ENCODE results near the gene LMBR1L. TPM values are rescaled to one million over a fixed set of nuclear protein-coding genes. Genes with fewer than 3 reads are reported as not detected.

LMBR1L gene
- total RNA-seq, 1 experiment from 2014 or later = 55.1 TPM

- Mint-ChIP-seq H3K27ac (no peak overlapping the region), H3K4me1 (peaks cover 3 to 5% of the 10 kb centered on the region in 2 experiments), H3K4me3 (no peak overlapping the region), H3K36me3 (ENCODE audit: insufficient read depth in 1 of 3, low read depth in 3 of 3) (peaks cover 2 to 67% (median 60%) of the 10 kb centered on the region in 3 experiments; a peak in 6 of 7 replicates), H3K9me3 (no peaks in the 10 kb centered on the region), H3K27me3 (ENCODE audit: low read depth) (peaks cover 6% of the 10 kb centered on the region)
- Histone ChIP-seq H3K4me1 (ENCODE audit: insufficient read depth, low read length) (no peaks in the 10 kb centered on the region), H3K56ac (ENCODE audit: insufficient read length, low read depth, low read length) (no peak overlapping the region), H2BK20ac (ENCODE audit: low read depth, low read length, poor library complexity, severe bottlenecking) (no peak overlapping the region), H2BK120ac (ENCODE audit: low read depth, low read length, poor library complexity, severe bottlenecking) (no peak overlapping the region), H4K20me1 (ENCODE audit: control insufficient read depth, insufficient read depth, insufficient read length) (no peaks in the 10 kb centered on the region), H2AK5ac (ENCODE audit: insufficient read length, low read length) (no peak overlapping the region), H3K9me3 (ENCODE audit: control insufficient read depth, low read depth, low read length) (no peaks in the 10 kb centered on the region), H3K27ac (ENCODE audit: insufficient read length, low read depth, low read length) (no peak overlapping the region), H3K18ac (ENCODE audit: insufficient read length, low read depth, low read length) (no peak overlapping the region), H3K79me2 (ENCODE audit: insufficient read depth, low read length) (no peaks in the 10 kb centered on the region), H3K9ac (ENCODE audit: extremely low read depth, insufficient read length, low read length) (no peak overlapping the region), H3K23ac (ENCODE audit: insufficient read length, low read depth, low read length) (no peak overlapping the region), H2AFZ (ENCODE audit: low read length) (no peak overlapping the region), H4K8ac (replicated peaks; ENCODE audit: insufficient read length, low read depth, low read length) (no peak overlapping the region), H3K23me2 (ENCODE audit: insufficient read length, low read depth, low read length, poor library complexity, severe bottlenecking) (no peaks in the 10 kb centered on the region), H4K5ac (ENCODE audit: insufficient read length, low read depth, low read length) (no peak overlapping the region), H3K14ac (ENCODE audit: insufficient read depth, low read length) (no peak overlapping the region), H2BK15ac (ENCODE audit: low read depth, low read length) (no peak overlapping the region), H3T11ph (ENCODE audit: low read length) (no peak overlapping the region), H2BK5ac (ENCODE audit: insufficient read length, low read length) (no peak overlapping the region), H3K27me3 (ENCODE audit: insufficient read depth, low read length) (no peaks in the 10 kb centered on the region), H3K79me1 (ENCODE audit: insufficient read depth, low read depth, low read length, poor library complexity, severe bottlenecking) (no peaks in the 10 kb centered on the region), H4K91ac (ENCODE audit: insufficient read length, low read depth, low read length) (no peak overlapping the region), H3K4ac (ENCODE audit: low read depth, low read length) (no peak overlapping the region), H3K4me2 (ENCODE audit: insufficient read depth, insufficient read length, low read length) (no peak overlapping the region), H2BK12ac (ENCODE audit: insufficient read length, low read depth, low read length) (no peak overlapping the region)
- TF ChIP-seq, protein P1, sequence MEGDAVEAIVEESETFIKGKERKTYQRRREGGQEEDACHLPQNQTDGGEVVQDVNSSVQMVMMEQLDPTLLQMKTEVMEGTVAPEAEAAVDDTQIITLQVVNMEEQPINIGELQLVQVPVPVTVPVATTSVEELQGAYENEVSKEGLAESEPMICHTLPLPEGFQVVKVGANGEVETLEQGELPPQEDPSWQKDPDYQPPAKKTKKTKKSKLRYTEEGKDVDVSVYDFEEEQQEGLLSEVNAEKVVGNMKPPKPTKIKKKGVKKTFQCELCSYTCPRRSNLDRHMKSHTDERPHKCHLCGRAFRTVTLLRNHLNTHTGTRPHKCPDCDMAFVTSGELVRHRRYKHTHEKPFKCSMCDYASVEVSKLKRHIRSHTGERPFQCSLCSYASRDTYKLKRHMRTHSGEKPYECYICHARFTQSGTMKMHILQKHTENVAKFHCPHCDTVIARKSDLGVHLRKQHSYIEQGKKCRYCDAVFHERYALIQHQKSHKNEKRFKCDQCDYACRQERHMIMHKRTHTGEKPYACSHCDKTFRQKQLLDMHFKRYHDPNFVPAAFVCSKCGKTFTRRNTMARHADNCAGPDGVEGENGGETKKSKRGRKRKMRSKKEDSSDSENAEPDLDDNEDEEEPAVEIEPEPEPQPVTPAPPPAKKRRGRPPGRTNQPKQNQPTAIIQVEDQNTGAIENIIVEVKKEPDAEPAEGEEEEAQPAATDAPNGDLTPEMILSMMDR (conservative IDR thresholded peaks at IDR 0.05) = no peak
- no CpG with 5 or more reads among the region's 6 CpGs for WGBS (ENCODE audit: extremely low coverage, insufficient read length, low lambda C conversion rate)
- no peak for DNase-seq
Observed at GRCh38 chr12:49100380-49100779, 10.3 kb downstream of the LMBR1L start.

Data from H9 (cell line).